GM12891 (cell line): ENCODE results near the gene SPON1.
A peak's percentile ranks its signal among the peaks of the same experiment; 100 is the strongest.

Experiments used
- DNase-seq: peaks from one replicate; pipeline ENCODE4 v3.0.0; 2011; ENCODE audit warnings: low spot score; ENCODE audit not compliant: insufficient read length
- FAIRE-seq: peaks from 2 replicates; lab custom pipeline; 2011; peaks lifted over from hg19 to GRCh38; lab: Jason Lieb, UNC
- PAX5 ChIP-seq: IDR thresholded peaks from 2 replicates; pipeline ENCODE4 v1.6.1; 2011; ENCODE audit warnings: low read length, moderate library complexity, mild to moderate bottlenecking; ENCODE audit not compliant: insufficient read depth, severe bottlenecking
- POLR2A ChIP-seq: IDR thresholded peaks from 2 replicates; pipeline ENCODE4 v1.6.1; 2011; ENCODE audit warnings: low read depth, low read length, control low read depth
- POLR2AphosphoS5 ChIP-seq: IDR thresholded peaks from 2 replicates; pipeline ENCODE4 v1.6.1; 2011; ENCODE audit warnings: low read depth, low read length, control low read depth
- POU2F2 ChIP-seq: IDR thresholded peaks from 2 replicates; pipeline ENCODE4 v1.6.1; 2011; ENCODE audit warnings: low read depth, mild to moderate bottlenecking, control low read depth, low read length, moderate library complexity
- SPI1 ChIP-seq: IDR thresholded peaks from 2 replicates; pipeline ENCODE4 v1.6.1; 2011; ENCODE audit warnings: low read depth, low read length, control low read depth
- TAF1 ChIP-seq: IDR thresholded peaks from 2 replicates; pipeline ENCODE4 v1.6.1; 2011; ENCODE audit warnings: low read depth, low read length, control low read depth

The SPON1 gene

DNA sequence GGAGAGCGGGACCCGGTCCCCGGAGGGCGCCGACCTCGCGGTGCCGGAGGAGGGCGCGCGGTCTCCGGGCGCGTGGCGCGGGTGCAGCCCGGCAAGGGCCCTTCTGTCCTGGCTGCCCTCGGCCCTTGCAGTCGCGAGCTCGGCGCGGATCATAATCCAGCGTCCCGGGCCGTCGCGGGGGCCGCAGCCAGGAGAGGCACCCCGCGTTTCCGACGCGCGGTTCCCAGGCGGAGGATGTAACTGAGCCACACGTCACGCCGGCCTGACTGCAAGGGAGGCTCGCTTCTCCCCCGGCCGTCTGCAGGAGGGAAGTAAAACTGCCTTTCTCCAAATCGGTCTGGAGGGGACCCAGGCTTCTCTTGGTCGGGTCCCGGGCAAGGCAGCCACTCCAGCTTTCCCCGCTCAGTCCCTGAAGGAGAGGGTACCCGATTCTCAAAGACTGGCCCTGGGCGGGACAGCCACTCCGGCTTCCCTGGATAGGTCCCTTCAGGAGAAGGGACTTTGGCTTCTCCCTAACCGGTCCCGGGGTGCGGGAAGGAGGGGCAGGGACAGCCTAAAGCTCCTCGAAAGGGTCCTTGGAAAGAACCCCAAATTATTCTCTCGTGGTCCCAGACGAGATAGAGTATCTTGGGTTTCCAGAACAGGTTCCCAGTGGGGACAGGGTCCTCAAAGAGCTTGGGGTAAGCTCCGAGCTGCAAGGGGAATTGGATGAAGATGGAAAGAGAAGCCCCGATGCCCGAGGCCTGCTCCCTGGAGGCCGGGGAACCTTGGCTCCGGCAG is 836 bp downstream of the SPON1 start:
- FAIRE-seq (no peak), DNase-seq (peak; percentile 26)
- TF ChIP-seq POU2F2 (no peak), PAX5 (no peak), POLR2A (no peak), POLR2AphosphoS5 (no peak), SPI1 (no peak), TAF1 (no peak)

DNA sequence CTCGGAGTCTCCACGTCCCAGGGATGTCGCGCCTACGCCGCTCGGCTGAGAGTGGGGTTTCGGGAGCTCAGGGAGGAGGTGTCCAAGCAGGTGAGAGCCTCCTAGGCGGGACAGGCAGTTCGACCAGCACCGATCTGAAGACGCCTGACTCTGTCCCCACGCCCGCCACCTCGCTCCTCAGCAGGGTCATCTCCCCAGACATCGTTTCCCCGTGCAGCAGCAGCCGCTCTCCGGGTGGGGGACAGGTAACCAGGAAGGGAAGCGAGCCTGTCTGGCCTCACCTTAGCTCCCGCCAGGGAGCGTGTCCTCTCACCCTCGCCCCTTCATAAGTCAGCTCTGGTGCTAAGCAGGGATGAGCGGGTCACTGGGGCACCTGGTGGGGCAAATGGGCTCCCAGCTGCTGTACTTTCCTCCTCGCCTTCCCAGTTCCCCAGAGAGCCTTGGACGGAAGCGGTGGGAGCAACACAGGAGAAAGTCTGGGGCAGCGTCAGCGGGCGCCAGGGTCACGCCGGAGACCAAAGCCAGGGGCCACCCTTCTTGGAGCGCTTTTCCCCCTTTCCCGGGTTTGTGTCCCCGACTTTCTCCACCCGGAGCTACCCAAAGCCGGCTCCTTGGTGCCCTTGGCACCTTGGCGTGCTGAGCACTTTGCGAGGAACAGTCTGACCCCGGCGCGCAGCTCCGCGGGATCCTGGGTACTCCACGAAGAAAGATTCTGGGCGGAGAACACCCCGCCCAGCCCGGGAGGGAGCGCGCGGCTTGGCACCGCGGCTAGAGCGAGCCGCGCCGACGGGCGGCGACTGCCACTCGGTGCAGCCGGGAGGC is 1.6 kb downstream of the SPON1 start:
- DNase-seq, result peak; percentile 18
- TF ChIP-seq SPI1 (no peak), POLR2AphosphoS5 (no peak)
- FAIRE-seq, result no peak

DNA sequence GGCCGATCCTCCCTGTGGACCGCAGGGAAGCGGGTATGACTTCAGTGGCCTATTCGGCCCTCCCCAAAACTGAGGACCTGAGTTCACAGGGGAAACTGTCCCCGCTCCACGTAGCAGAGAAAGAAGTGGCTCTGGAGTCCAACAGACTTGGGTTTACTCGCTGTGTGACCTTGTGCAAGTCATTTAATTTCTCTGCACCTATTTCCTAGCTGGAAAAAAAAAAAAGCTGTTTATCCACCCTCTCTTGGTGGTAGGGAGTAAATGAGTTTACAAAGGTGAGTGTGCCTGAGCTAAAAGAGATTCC is 2.2 kb downstream of the SPON1 start:
- DNase-seq (no peak), FAIRE-seq (no peak)
- TF ChIP-seq POU2F2 (no peak), POLR2A (no peak), PAX5 (no peak), SPI1 (no peak), POLR2AphosphoS5 (no peak), TAF1 (no peak)

DNA sequence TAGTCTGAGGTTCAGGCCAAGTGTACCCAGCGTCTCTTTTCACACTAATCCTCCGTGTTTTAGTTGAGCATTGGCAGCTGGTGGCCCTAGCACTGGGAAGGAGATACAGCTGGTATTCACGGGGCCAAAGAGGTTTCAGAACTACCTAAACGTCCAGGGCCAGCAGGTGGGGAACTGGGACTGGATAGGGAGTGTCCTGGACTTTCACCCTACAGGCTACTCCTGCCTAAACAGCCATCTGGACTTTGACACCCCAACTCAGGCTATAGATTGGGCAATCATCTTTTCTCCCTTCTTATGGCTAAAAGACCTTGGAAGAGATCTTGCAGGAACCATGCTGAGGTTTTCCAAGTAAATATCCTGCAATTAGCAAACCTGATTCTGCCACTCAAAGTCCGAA is 2.8 kb downstream of the SPON1 start:
- DNase-seq (no peak), FAIRE-seq (no peak)
- TF ChIP-seq SPI1 (no peak), TAF1 (no peak), POLR2AphosphoS5 (no peak), PAX5 (no peak), POU2F2 (no peak), POLR2A (no peak)

DNA sequence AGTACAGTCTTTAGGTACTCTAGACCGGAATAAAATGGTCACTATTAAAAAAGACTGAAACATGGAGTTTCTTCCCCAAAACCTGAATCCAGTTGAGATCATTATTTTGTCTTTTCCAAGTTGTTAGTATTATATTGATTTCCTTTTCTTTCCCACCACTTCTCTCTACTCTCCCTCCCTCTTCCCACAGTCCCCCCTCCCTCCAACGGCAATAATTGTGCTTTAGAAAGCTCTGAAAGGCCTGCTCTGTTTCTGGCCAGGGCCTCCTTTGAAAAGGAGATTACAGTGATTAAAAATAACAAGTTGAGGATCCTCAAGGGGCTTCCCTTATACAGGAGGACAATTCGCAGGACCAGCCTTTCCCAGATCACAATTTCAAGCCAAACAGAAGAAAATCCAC is 3.5 kb downstream of the SPON1 start:
- DNase-seq (no peak), FAIRE-seq (no peak)
- TF ChIP-seq POLR2A (no peak), POU2F2 (no peak), TAF1 (no peak), SPI1 (no peak), PAX5 (no peak), POLR2AphosphoS5 (no peak)

- TF ChIP-seq POLR2AphosphoS5 (no peak), SPI1 (no peak), POLR2A (no peak), POU2F2 (no peak), TAF1 (no peak), PAX5 (no peak)
- no peak for DNase-seq
- no peak for FAIRE-seq
These were observed 4.0 kb downstream of the SPON1 start for GRCh38 chr11:13966486-13966885.

GRCh38 chr11:13970986-13971385 is 8.5 kb downstream of the SPON1 start:
- TF ChIP-seq POU2F2 (no peak), TAF1 (no peak), POLR2AphosphoS5 (no peak), PAX5 (no peak)
- no peak for DNase-seq
- no peak for FAIRE-seq

- no peak for FAIRE-seq
- DNase-seq, result no peak
- TF ChIP-seq POLR2A (no peak), TAF1 (no peak), PAX5 (no peak), POLR2AphosphoS5 (no peak), POU2F2 (no peak)
These were observed 9.8 kb downstream of the SPON1 start for GRCh38 chr11:13972043-13972910.

- no peak for FAIRE-seq
- TF ChIP-seq TAF1 (no peak), SPI1 (no peak), POU2F2 (no peak), POLR2A (no peak), PAX5 (no peak), POLR2AphosphoS5 (no peak)
These were observed 10.4 kb downstream of the SPON1 start for GRCh38 chr11:13972944-13973343.

More at GRCh38 chr11:13972944-13973343, 10.4 kb downstream of the SPON1 start:
- DNase-seq, result no peak
